MCF 10A (cell line): ENCODE measurements around the gene PCP2. TPM values are rescaled to one million over a fixed set of nuclear protein-coding genes. Genes with fewer than 3 reads are reported as not detected.

Experiments used
- BruUV-seq: library from RNA; stranded (reverse); fragments of 400-500 nt; replicated peaks from 2 replicates; lab custom pipeline; 2021; lab: Mats Ljungman, UMichigan
- CTCF ChIA-PET: fragments of 300-600 bp; sonication (Branson Sonifier 250); formaldehyde crosslinking; extraction: SDS; loops from one replicate; lab custom pipeline; 2021; ENCODE audit warnings: antibody characterized with exemption, inconsistent platforms; lab: Yijun Ruan, JAX
- POLR2A ChIA-PET: fragments of 300-600, 350-650 bp; sonication (Branson Sonifier 250); formaldehyde crosslinking; extraction: SDS; loops from one replicate; lab custom pipeline; 2020; ENCODE audit warnings: antibody characterized with exemption, inconsistent platforms; lab: Yijun Ruan, JAX
- DNase-seq: peaks from one replicate; pipeline ENCODE4 v3.0.0-alpha.2; 2018; ENCODE audit not compliant: unreplicated experiment
- H3K27ac Mint-ChIP-seq: one replicate; pipeline ENCODE4 v1.8.0; 2022; ENCODE audit warnings: mild to moderate bottlenecking, low read depth, mixed read lengths; ENCODE audit not compliant: unreplicated experiment
- H3K27me3 Mint-ChIP-seq: one replicate; pipeline ENCODE4 v1.8.0; 2022; ENCODE audit warnings: mixed read lengths; ENCODE audit not compliant: insufficient read depth, unreplicated experiment
- H3K36me3 Mint-ChIP-seq: one replicate; pipeline ENCODE4 v1.8.0; 2022; ENCODE audit warnings: mild to moderate bottlenecking, moderate library complexity, mixed read lengths; ENCODE audit not compliant: insufficient read depth, unreplicated experiment
- H3K4me1 Mint-ChIP-seq: one replicate; pipeline ENCODE4 v1.8.0; 2022; ENCODE audit warnings: mixed read lengths; ENCODE audit not compliant: insufficient read depth, unreplicated experiment
- H3K4me3 Mint-ChIP-seq: one replicate; pipeline ENCODE4 v1.8.0; 2022; ENCODE audit warnings: mild to moderate bottlenecking, moderate library complexity, mixed read lengths; ENCODE audit not compliant: unreplicated experiment
- H3K9me3 Mint-ChIP-seq: one replicate; pipeline ENCODE4 v1.8.0; 2022; ENCODE audit warnings: mixed read lengths; ENCODE audit not compliant: unreplicated experiment
- CTCF ChIP-seq: fragments of 200-600 bp; IDR thresholded peaks from one replicate; pipeline ENCODE4 v1.8.0; 2022; ENCODE audit warnings: antibody characterized with exemption, mild to moderate bottlenecking; ENCODE audit not compliant: unreplicated experiment
- intact Hi-C: fragments of 100-400 bp; cut with micrococcal nuclease; formaldehyde crosslinking; loops from 2 replicates; pipeline ENCODE4 v1.14.1; 2022
- total RNA-seq: library from RNA; stranded (reverse); gene quantifications from 2 replicates; pipeline ENCODE4 v1.2.3, GENCODE V29; 2022

The PCP2 gene
- total RNA-seq, 1 experiment from 2014 or later = not detected

GRCh38 chr19:7650148-7650547, 16.6 kb upstream of the PCP2 start:
- no peak for TF ChIP-seq CTCF
- H3K4me3 Mint-ChIP-seq = no peak overlapping the region
- H3K27me3 Mint-ChIP-seq = no peaks in the 10 kb centered on the region
- H3K9me3 Mint-ChIP-seq = no peaks in the 10 kb centered on the region
- ChIA-PET POLR2A (interaction anchor here (0.6 to 1.2 kb wide), 2 partner anchors 20 to 72 kb away, joined by 3 read pairs; partner anchors contain the start of genes PET100 and XAB2), CTCF (interaction anchor here (0.6 to 2.7 kb wide), 5 partner anchors 9 to 47 kb away, joined by 3 to 11 read pairs (median 3); partner anchors contain the start of genes MCEMP1 and TRAPPC5)
- intact Hi-C loops = no loop called here
- no peak for DNase-seq
- no TSS peak for BruUV-seq
- peaks cover 15% of the 10 kb centered on the region for H3K36me3 Mint-ChIP-seq
- H3K4me1 Mint-ChIP-seq = peaks cover 6% of the 10 kb centered on the region
- H3K27ac Mint-ChIP-seq = no peak overlapping the region

- Mint-ChIP-seq H3K4me3 (no peak overlapping the region), H3K27ac (no peak overlapping the region), H3K27me3 (no peaks in the 10 kb centered on the region), H3K36me3 (peaks cover 16% of the 10 kb centered on the region), H3K4me1 (no peaks in the 10 kb centered on the region), H3K9me3 (no peaks in the 10 kb centered on the region)
- no peak for TF ChIP-seq CTCF
- ChIA-PET POLR2A (interaction anchor here (0.7 to 1.9 kb wide), 3 partner anchors 11 to 32 kb away, joined by 3 to 10 read pairs (median 3); partner anchors contain the start of genes STXBP2 and TRAPPC5), CTCF (interaction anchor here (0.6 to 0.7 kb wide), 3 partner anchors 75 to 152 kb away, joined by 3 read pairs; no protein-coding TSS in a partner anchor)
- TSS peak; percentile 33 for BruUV-seq
- DNase-seq = no peak
- intact Hi-C loops = no loop called here
These were observed 14.9 kb upstream of the PCP2 start for GRCh38 chr19:7648265-7649014.

- H3K4me1 Mint-ChIP-seq = no peaks in the 10 kb centered on the region
- no peak overlapping the region for H3K27ac Mint-ChIP-seq
- intact Hi-C loops = no loop called here
- H3K27me3 Mint-ChIP-seq = no peaks in the 10 kb centered on the region
- peaks cover 20% of the 10 kb centered on the region for H3K36me3 Mint-ChIP-seq
- TF ChIP-seq CTCF = no peak
- CTCF ChIA-PET = no interaction called here
- no peak for DNase-seq
- POLR2A ChIA-PET = no interaction called here
- H3K9me3 Mint-ChIP-seq = no peaks in the 10 kb centered on the region
- no peak overlapping the region for H3K4me3 Mint-ChIP-seq
- BruUV-seq = no TSS peak
These were observed 13.6 kb upstream of the PCP2 start for GRCh38 chr19:7647156-7647555.

GRCh38 chr19:7646426-7646700, 12.8 kb upstream of the PCP2 start:
- CTCF ChIA-PET = no interaction called here
- Mint-ChIP-seq H3K36me3 (peaks cover 20% of the 10 kb centered on the region), H3K4me3 (no peak overlapping the region), H3K27ac (peak overlapping the region; percentile 37), H3K9me3 (no peaks in the 10 kb centered on the region), H3K4me1 (no peaks in the 10 kb centered on the region), H3K27me3 (no peaks in the 10 kb centered on the region)
- BruUV-seq = no TSS peak
- POLR2A ChIA-PET = no interaction called here
- no peak for TF ChIP-seq CTCF
- no peak for DNase-seq
- intact Hi-C loops = no loop called here
